Activated gamma-delta T cell treated with Interleukin-2 at 50 U/mL for 16 hours (primary cell): Measurements from ENCODE around the gene MPRIP.
"Not testable (repeated sequence)": the region's sequence is repeated elsewhere in the genome, so short reads cannot be mapped to it uniquely, and the experiment has no call there.

Source experiments
- DNase-seq: peaks from one replicate; pipeline ENCODE4 v3.0.0-alpha.2; 2020

Gene MPRIP

GRCh38 chr17:17175340-17175739, 133.1 kb downstream of the MPRIP start:
- DNase-seq: no peak

- peak; percentile 25 for DNase-seq
Measured at GRCh38 chr17:17175917-17176316, 133.7 kb downstream of the MPRIP start.

- DNase-seq: no peak
Measured at GRCh38 chr17:17176341-17176740, 134.1 kb downstream of the MPRIP start.

- DNase-seq: no peak
Measured at GRCh38 chr17:17177176-17177575, 134.9 kb downstream of the MPRIP start.

- peak; percentile 24 for DNase-seq
Measured at GRCh38 chr17:17179371-17179827, 137.1 kb downstream of the MPRIP start.

GRCh38 chr17:17180141-17180603, 137.9 kb downstream of the MPRIP start:
- no peak for DNase-seq

GRCh38 chr17:17180741-17181525, 138.7 kb downstream of the MPRIP start:
- DNase-seq: no peak

GRCh38 chr17:17181666-17182597, 139.7 kb downstream of the MPRIP start:
- DNase-seq: peak; percentile 44

- DNase-seq: no peak
Measured at GRCh38 chr17:17182598-17183136, 140.4 kb downstream of the MPRIP start.

- no peak for DNase-seq
Measured at GRCh38 chr17:17183744-17184143, 141.5 kb downstream of the MPRIP start.

- DNase-seq: peak; percentile 52
Measured at GRCh38 chr17:17184985-17185757, 142.9 kb downstream of the MPRIP start.

GRCh38 chr17:17186051-17186450, 143.8 kb downstream of the MPRIP start:
- no peak for DNase-seq

GRCh38 chr17:17186551-17187505, 144.6 kb downstream of the MPRIP start:
- DNase-seq: no peak

GRCh38 chr17:17188586-17188985, 146.3 kb downstream of the MPRIP start:
- no peak for DNase-seq

GRCh38 chr17:17189559-17189958, 147.3 kb downstream of the MPRIP start:
- no peak for DNase-seq

GRCh38 chr17:17190188-17190587, 147.9 kb downstream of the MPRIP start:
- no peak for DNase-seq

GRCh38 chr17:17191346-17191792, 149.1 kb downstream of the MPRIP start:
- DNase-seq: no peak

GRCh38 chr17:17191961-17192381, 149.7 kb downstream of the MPRIP start:
- DNase-seq: no peak

- not testable (repeated sequence) for DNase-seq
Measured at GRCh38 chr17:17195466-17195865, 153.2 kb downstream of the MPRIP start.

GRCh38 chr17:17196776-17197175, 154.5 kb downstream of the MPRIP start:
- no peak for DNase-seq

GRCh38 chr17:17198281-17198680, 156.0 kb downstream of the MPRIP start:
- DNase-seq: no peak
